ENCODE results near the gene RBCK1.

Gene RBCK1

DNA sequence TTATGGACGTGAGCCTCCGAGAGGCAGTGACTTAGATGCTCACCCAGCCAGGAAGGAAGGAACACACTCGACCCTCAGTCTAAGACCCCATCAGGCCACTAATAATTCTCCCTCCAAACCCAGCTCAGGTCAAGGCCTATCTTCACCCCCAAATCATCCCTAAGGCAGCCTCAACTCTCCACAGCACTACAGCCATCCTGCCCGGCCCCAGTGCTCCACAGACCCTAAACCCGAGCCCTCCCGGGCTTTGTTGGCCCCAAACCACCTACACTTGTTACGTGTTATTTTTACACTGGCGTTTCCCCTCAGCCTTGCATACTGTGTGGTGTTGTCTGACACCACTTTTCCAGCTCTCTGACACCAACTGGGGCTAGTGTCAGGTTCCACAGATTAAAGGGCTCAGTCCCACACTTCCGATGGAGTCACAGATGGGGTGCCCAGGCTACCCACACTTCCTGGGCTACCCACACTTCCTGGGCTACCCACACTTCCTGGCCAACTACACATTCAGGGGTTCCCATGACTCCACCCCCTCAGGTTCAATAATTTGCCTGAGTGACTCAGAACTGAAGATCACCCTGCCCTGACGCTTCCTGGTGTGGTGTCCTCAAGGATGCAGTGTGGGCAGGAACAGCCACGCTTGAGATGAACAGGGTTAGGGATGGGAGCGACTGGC is 25.3 kb downstream of the RBCK1 start:
- no peak overlapping the region for H3K4me3 ChIP-seq (ENCODE audit: low read depth, low read length)
- TF ChIP-seq, protein P1, sequence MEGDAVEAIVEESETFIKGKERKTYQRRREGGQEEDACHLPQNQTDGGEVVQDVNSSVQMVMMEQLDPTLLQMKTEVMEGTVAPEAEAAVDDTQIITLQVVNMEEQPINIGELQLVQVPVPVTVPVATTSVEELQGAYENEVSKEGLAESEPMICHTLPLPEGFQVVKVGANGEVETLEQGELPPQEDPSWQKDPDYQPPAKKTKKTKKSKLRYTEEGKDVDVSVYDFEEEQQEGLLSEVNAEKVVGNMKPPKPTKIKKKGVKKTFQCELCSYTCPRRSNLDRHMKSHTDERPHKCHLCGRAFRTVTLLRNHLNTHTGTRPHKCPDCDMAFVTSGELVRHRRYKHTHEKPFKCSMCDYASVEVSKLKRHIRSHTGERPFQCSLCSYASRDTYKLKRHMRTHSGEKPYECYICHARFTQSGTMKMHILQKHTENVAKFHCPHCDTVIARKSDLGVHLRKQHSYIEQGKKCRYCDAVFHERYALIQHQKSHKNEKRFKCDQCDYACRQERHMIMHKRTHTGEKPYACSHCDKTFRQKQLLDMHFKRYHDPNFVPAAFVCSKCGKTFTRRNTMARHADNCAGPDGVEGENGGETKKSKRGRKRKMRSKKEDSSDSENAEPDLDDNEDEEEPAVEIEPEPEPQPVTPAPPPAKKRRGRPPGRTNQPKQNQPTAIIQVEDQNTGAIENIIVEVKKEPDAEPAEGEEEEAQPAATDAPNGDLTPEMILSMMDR (IDR thresholded peaks at IDR 0.05; ENCODE audit: low read depth, low read length) = no peak

DNA sequence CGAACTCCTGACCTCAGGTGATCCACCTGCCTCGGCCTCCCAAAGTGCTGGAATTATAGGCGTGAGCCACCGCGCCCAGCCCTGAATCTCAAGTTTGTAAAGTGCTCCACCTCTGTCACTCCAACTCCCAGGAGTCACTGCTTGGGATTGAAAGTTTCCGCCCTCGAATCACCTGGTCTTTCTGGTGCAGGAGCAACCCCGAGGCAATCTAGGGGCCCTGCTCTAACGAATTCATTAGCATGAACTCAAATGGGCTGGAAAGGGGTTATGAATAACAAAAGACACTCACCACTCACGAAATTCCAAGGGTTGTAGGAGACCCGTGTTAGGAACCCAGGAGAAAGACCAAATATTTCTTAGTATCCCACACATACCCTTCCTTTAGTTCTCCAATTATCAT is 26.1 kb downstream of the RBCK1 start:
- TF ChIP-seq, protein P1 (IDR thresholded peaks at IDR 0.05; ENCODE audit: low read depth, low read length) = no peak
- H3K4me3 ChIP-seq (ENCODE audit: low read depth, low read length) = no peak overlapping the region

DNA sequence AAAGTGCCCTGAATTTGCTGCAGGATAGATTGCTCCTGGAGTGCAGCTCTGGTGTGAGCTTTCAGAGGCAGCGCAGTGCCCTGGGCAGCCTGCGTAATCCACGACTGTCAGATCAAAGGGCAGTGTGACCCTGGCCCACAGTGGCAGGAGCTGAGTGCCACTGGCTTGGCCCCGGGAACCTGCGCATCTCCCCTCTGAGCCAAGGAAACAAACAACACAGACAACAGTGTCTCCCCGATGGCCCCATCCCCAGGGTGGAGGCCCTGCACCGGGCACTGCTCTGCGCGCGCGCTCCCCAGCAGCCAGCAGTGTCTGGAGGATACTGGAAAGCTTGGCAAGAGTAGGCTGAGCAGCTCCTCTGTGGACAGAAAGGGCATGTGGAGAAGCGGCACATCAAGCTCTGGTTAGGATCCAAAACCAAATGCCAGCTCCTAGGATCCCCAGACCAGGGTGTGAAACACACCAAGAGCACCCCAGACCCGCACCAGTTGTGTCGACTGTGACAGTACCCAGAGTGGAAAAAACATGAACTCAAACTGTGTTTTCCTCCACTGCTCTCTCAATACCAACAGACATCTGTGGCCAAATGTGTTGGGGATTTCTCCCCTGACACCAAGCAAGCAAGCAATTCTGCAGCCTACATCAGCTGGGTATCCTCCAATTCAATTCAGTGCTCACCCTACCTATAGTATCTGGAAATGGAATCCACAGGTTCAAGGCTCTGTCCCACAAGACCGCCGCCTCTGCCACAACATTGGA is 26.7 kb downstream of the RBCK1 start:
- no peak overlapping the region for H3K4me3 ChIP-seq (ENCODE audit: low read depth, low read length)
- TF ChIP-seq, protein P1 (IDR thresholded peaks at IDR 0.05; ENCODE audit: low read depth, low read length) = no peak

DNA sequence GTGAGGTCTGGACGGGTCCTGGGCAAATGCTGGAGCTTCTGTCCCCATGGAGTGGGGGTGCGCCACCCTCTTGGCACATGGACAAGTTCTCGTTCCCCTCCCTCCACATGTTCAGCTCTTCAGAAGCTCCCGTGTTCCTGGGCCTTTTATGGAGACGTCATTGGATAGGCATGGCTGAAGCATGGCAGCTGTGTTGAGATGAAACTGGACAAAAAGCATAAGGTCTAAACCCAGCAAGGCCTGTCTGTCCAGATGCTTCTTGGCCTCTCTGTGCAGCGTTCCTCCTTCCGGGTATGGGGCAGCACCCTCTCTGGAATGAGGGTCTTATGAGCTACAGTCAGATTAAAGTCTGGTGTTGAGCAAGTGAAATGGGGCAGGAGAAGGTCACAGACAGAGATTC is 27.5 kb downstream of the RBCK1 start:
- TF ChIP-seq, protein P1 (IDR thresholded peaks at IDR 0.05; ENCODE audit: low read depth, low read length) = no peak
- no peak overlapping the region for H3K4me3 ChIP-seq (ENCODE audit: low read depth, low read length)

DNA sequence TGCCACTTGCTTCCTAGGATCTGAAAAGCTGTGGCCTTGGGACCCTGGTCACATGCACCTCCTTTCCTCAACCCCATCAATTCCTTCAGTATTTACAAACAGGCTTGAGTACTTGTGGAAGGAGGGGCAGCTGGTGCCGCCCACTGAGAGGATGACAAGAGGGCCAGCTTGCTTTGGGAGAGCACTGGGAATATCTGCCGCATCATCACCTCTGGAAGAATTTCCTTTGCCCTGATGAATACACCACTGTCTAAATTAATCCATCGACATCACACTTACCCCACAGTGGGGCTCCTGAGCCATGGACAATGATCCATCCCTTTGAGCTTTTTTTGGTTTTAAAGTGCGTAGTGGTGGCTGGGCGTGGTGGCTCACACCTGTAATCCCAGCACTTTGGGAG is 28.4 kb downstream of the RBCK1 start:
- H3K4me3 ChIP-seq (ENCODE audit: low read depth, low read length) = no peak overlapping the region
- TF ChIP-seq, protein P1 (IDR thresholded peaks at IDR 0.05; ENCODE audit: low read depth, low read length) = no peak

DNA sequence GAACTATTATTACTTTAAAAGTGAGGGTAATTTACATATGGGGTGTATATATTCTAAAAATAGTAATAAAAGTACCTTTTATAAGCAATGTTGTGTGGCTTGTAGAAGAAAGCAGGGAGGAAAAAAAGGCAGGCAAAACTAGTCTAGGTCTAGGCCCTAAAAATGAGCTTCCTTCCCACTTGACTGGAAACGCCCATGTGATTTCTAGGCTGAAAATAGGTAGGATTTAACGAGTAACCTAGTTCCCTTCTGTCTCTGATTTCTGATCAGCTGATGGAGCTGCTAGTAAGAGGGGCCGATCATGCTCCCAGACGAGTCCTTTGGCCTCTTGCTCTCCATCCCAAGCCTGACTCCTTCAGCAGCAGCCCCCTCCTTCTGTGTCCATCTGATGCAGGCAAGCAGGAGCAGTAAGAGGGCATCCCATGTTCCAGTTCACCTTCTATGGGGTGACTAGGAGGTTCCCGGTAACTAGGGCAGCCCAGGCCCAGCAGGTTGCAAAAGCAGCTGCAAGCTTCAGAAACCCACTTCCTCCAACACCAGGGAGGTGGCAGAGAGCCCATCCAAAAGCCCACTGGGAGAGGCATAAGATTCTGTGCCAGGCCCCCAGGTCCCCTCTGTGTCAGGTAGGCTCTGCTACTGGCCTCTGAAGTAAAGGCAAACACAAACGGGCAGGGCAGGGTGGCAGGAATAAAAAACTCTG is 29.8 kb downstream of the RBCK1 start:
- H3K4me3 ChIP-seq (ENCODE audit: low read depth, low read length) = no peak overlapping the region
- TF ChIP-seq, protein P1 (IDR thresholded peaks at IDR 0.05; ENCODE audit: low read depth, low read length) = no peak

Data from WI38 (cell line).